NB4 (cell line): Measurements from ENCODE around the gene NFU1.
"Not testable (repeated sequence)": the region's sequence is repeated elsewhere in the genome, so short reads cannot be mapped to it uniquely, and the experiment has no call there.

Experiments used
- DNase-seq: peaks from one replicate; pipeline ENCODE4 v3.0.0; 2010; ENCODE audit warnings: low read depth
- H3K4me3 ChIP-seq: one replicate; pipeline ENCODE4 v1.5.1; 2011; ENCODE audit warnings: mild to moderate bottlenecking, low read depth, low read length, moderate library complexity
- CTCF ChIP-seq: IDR thresholded peaks from one replicate; pipeline ENCODE4 v1.5.1; 2012; ENCODE audit warnings: low read depth, low read length
- MAX ChIP-seq: IDR thresholded peaks from 2 replicates; pipeline ENCODE4 v1.6.1; 2011; ENCODE audit warnings: low read depth, low read length
- MYC ChIP-seq: IDR thresholded peaks from 2 replicates; pipeline ENCODE4 v1.6.1; 2011; ENCODE audit warnings: low read depth, low read length
- POLR2A ChIP-seq: IDR thresholded peaks from 2 replicates; pipeline ENCODE4 v1.6.1; 2011; ENCODE audit warnings: mild to moderate bottlenecking; ENCODE audit not compliant: insufficient read length; ENCODE audit errors: extremely low read depth

Gene NFU1

GRCh38 chr2:69450735-69451416 lies 13.6 kb upstream of the NFU1 start:
- TF ChIP-seq MAX: no peak
- TF ChIP-seq CTCF: no peak
- TF ChIP-seq MYC: no peak
- no peak for TF ChIP-seq POLR2A
- H3K4me3 ChIP-seq: no peak overlapping the region
- DNase-seq: no peak

GRCh38 chr2:69449906-69450305 lies 12.7 kb upstream of the NFU1 start:
- no peak for DNase-seq
- no peak overlapping the region for H3K4me3 ChIP-seq
- TF ChIP-seq MAX (no peak), MYC (no peak), POLR2A (no peak), CTCF (no peak)

GRCh38 chr2:69443673-69444072 lies 6.4 kb upstream of the NFU1 start:
- H3K4me3 ChIP-seq, DNase-seq: not testable (repeated sequence)

- not testable (repeated sequence) for H3K4me3 ChIP-seq, DNase-seq
Measured at GRCh38 chr2:69439499-69439898, 2.3 kb upstream of the NFU1 start.

GRCh38 chr2:69438580-69438979 lies 1.3 kb upstream of the NFU1 start:
- TF ChIP-seq MYC (no peak), CTCF (no peak), POLR2A (no peak), MAX (no peak)
- no peak for DNase-seq
- no peak overlapping the region for H3K4me3 ChIP-seq

GRCh38 chr2:69437751-69438154 lies 518 bp upstream of the NFU1 start:
- TF ChIP-seq MYC (no peak), POLR2A (no peak)
- DNase-seq: no peak
- H3K4me3 ChIP-seq: peak overlapping the region; percentile 91

- DNase-seq: no peak
- peak overlapping the region; percentile 91 for H3K4me3 ChIP-seq
Measured at GRCh38 chr2:69436596-69436937, 668 bp downstream of the NFU1 start.

More at GRCh38 chr2:69436596-69436937, 668 bp downstream of the NFU1 start:
- TF ChIP-seq POLR2A (no peak), MAX (no peak), MYC (no peak), CTCF (no peak)
